ENCODE data around the gene PANX2.
A peak's percentile ranks its signal among the peaks of the same experiment; 100 is the strongest.

Gene PANX2

GRCh38 chr22:50185375-50186087 lies 15.0 kb downstream of the PANX2 start, which contains the start of gene TRABD:
Gene TRABD, plus strand, starts transcription at chr22:50185913. Its CDS starts 7,148 bp downstream, at chr22:50193061.
- peak in 1 of 2 experiments; percentile 69 for DNase-seq

GRCh38 chr22:50186181-50186714 lies 15.7 kb downstream of the PANX2 start:
- no peak for DNase-seq

- DNase-seq = no peak
These were observed 16.4 kb downstream of the PANX2 start for GRCh38 chr22:50186761-50187523.

DNA sequence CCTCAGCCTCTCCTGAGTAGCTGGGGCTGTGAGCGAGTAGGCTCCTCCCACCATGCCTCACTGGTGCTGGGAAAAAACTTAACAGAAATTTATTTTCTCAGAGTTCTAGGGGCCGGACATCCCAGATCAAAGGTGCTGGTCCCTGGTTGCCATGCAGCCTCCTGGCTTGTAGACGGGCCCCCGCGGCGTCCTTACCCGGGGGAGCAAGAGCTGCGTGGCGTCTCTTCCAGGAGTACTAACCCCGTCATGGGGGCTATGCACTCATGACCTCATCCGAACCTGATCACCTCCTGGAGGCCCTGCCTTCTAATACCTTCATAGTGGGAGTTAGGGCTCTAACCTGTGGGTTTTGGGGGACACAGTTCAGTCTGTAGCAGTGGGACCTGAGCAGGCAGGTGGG lies 17.8 kb downstream of the PANX2 start:
- DNase-seq = no peak

DNA sequence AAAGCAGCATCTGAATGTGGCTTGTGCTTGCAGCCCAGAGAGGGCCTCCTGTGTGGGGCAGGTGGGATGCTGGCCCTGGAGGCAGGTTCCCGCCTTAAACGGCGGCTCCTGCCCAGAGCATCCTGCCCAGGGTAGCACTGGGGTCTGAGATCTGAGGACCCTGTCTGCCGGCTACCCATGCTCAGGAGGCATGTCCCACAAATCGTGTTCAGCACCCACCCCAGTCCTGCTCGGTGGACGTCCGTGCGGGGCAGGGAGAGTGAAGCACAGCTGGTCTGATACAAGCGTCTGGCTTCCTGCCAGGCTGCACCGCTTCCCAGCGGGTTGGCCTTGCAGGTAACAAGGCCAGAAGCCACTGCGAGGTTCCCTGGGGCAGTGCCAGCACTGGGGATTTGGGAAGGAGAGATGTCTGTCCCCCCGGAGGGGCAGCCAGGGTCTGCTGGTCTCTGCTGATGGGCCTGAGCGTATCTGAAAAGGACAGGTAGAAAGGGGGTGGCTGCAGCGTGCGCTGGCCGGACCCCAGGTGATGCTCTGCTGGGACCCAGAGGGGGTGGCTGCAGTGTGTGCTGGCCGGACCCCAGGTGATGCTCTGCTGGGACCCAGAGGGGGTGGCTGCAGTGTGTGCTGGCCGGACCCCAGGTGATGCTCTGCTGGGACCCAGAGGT lies 18.8 kb downstream of the PANX2 start:
- DNase-seq = no peak

- DNase-seq = no peak
These were observed 19.3 kb downstream of the PANX2 start for GRCh38 chr22:50189849-50190181.

DNA sequence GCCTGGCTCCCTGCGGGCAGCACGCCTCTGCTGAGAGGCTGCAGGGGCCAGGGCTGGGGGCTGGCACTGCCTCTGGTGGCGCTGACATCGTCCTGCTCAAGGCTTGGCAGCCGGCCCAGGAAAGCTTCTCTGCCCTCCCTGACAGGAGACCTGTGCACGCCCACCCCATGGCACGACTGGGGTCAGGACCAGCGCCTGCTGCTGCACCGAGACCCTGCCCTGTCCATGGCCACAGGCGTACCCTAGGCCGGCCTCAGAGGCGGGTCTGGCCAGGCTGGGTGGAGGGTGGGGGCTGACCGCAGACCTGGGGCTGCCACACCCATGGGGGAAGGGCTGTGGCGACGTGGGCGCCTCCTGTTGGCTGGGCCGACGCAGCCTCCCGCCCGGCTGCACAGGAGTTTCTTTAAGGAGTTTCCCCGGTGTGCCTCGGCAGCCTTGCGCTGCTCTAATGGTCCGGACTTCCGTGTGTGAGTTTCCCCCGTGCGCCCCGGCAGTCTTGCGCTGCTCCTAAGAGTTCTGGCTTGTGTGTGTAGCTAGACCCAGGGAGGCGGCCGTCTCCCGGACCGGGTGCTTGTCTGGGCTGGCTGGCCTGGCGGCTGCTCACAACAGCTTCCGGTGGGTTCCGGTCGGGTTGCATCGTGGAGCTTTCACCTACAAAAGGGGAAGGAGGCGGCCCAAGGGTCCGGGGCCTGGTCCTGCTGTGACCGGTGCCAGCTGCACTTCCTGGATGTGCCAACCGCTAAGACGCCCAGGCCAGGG lies 19.8 kb downstream of the PANX2 start:
- no peak for DNase-seq

DNA sequence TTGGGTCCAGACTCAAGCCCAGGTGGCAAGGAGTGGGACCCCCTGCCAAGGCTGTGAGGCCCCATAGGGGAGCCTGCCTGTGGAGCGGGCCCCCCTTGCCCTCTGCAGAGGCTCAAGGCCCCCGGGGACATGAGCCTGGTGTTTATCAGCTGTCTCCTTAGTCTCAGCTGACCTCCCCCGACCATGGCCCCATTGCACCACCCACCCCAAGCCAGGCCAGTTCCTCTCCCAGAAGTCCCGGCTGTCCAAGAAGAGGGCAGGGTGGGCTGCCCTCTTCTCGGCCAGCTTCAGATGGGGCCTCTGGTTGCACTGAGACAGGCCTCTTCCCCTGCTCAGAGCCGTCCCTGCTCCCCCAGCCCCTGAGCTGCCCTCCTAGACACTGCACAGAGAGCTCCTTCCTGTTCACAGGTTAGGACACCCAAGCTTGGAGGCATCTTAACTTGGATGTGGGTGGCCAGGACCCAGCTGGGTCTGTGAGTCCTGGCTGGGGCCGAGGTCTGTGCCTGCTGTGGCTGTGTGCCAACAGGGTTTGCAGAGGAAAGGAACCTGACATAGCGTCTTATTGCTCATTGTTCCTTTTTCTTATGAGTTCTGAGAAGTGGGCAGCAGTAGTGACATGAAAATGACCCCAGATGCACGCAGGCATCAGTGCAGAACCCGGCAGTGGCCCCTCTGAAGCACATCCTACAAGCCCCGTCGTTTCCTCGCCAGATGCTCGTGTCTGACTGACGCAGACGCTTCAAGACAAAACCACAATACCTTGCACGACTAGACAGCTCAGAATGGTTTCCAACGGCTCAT lies 20.6 kb downstream of the PANX2 start:
- DNase-seq = no peak

GRCh38 chr22:50192436-50193204 lies 22.1 kb downstream of the PANX2 start:
- DNase-seq = no peak

GRCh38 chr22:50193621-50194020 lies 23.1 kb downstream of the PANX2 start:
- DNase-seq = no peak

DNA sequence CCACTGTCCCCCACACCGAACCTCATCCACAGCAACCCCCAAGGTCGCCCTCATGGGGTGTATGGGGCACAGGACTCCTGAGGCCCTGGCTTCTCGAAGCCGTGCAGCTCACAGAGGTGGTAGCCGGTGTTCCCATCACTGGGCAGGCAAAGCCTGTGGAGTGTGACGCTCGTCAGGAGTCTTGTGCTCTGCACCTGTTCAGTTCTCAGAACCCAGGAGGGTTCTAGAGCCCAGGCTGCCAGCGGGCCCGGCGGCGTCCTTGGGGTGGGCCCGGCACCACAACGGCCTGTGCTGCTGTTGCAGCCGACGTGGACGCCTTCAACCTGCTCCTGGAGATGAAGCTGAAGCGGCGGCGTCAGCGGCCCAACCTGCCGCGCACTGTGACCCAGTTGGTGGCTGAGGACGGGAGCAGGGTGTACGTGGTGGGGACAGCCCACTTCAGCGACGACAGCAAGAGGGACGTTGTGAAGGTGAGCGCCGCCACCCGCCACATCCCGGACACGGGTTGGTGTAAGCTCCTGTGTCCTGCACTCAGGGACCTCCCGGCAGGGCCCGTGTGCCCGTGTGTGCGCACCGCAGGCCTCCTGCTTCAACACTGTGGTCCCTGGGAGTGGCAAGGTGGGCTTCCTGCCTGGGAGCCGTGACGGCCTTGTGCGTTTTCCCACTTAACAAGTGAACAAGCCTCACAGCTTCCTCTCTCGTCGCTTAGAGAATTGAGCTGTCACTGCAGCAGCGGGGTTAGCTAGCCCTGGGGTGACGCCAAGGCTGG lies 23.7 kb downstream of the PANX2 start:
- no peak for DNase-seq

DNA sequence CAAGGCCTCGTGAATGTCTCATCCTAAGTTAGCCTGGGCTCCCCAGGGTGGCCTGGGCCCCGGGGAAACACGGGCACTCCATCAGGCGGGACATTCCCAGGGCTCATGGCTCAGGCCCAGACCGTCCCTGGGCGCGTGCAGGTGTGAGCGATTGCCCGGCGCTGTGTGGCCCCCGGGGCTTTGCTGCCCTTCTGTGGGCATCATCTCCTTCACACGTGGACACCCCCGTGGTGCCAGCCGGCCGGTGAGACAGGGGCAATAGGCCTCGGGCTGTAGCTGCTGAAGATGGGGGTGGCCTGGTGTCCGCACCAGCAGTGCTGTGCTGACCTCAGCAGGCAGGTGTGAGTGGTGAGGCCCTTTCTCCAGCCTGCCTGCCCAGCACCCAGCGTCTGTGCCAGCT lies 25.7 kb downstream of the PANX2 start:
- no peak for DNase-seq

GRCh38 chr22:50197000-50197800 lies 26.7 kb downstream of the PANX2 start:
- DNase-seq = no peak

DNA sequence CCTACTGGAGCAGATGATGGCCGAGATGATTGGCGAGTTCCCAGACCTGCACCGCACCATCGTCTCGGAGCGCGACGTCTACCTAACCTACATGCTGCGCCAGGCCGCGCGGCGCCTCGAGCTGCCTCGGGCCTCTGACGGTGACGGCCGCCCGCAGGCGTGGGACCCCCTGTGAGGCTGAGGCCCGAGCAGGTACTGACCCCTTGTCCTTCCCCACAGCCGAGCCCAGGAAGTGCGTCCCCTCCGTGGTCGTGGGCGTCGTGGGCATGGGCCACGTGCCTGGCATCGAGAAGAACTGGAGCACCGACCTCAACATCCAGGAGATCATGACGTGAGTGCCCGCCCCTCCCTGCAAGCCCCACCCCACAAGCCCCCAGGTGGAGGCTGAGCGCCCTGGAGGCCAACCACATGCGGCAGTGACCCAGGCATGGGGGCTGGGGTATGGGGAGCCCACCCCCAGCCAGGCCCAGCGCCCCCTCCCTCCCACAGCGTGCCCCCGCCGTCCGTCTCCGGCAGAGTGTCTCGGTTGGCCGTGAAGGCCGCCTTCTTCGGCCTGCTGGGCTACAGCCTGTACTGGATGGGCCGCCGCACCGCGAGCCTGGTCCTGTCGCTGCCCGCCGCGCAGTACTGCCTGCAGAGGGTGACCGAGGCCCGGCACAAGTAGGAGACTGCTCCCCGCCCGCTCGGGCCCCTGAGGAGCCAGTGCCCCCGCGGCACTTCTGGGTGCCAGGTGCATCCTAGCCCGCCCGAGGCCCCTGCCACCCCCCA lies 27.5 kb downstream of the PANX2 start:
- DNase-seq = no peak

DNA sequence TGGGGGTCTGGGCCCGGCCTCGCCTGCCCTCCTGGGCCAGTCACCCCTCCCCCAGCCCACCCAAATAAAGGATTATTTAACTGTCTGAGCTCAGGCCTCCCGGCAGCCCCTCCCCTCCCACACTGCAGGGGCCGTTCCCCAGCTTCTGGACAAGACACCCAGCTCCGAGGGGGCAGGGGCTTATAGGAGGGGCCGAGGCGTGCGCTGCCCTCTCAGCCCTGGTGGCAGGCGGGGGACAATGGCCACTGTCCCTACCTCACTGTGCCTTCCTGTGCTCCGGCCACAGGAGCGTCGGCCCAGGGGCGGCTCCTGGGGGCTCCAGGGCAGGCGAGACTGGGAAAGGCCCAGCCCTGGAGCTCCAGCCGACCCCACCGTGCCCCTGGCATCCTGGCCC lies 28.1 kb downstream of the PANX2 start:
- no peak for DNase-seq

- DNase-seq = peak in 1 of 2 experiments; percentile 55
These were observed 28.8 kb downstream of the PANX2 start for GRCh38 chr22:50199251-50199721.

- no peak for DNase-seq
These were observed 29.4 kb downstream of the PANX2 start for GRCh38 chr22:50199829-50200460.

Data from cerebellar nuclear complex (tissue), 1 donor.